SK-N-SH (cell line): Measurements from ENCODE around the gene BACE2.

Experiments
- CTCF ChIP-seq: fragments of 200-600 bp; sonication (generic); IDR thresholded peaks from 2 replicates; pipeline ENCODE4 v1.6.1; 2017; ENCODE audit warnings: antibody characterized with exemption, mild to moderate bottlenecking, moderate library complexity
- GABPA ChIP-seq: IDR thresholded peaks from 2 replicates; pipeline ENCODE4 v1.4.0; 2012; ENCODE audit warnings: low read depth, mild to moderate bottlenecking
- NRF1 ChIP-seq: IDR thresholded peaks from 2 replicates; pipeline ENCODE4 v1.6.1; 2012; ENCODE audit warnings: low read depth, mild to moderate bottlenecking, low read length
- SIN3A ChIP-seq: IDR thresholded peaks from 2 replicates; pipeline ENCODE4 v1.6.1; 2012; ENCODE audit warnings: low read depth, mild to moderate bottlenecking, low read length, moderate library complexity, borderline replicate concordance

DNA sequence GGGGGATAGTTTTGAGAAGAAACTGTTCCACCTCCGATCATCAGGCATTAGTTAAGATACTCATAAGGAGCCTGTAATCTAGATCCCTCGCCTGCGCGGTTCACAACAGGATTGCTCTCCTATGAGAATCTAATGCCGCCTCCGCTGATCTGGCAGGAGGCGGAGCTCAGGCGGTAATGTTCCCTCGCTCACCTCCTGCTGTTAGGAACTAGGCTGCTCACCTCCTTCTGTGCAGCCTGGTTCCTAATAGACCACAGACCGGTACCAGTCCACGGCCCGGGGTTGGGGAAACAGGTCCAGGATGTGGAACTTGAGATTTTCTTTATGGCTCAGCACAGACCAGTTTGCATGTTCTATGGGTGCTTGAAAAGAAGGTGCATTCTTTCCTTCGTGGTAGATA is 121.5 kb downstream of the BACE2 start:
- TF ChIP-seq NRF1 (no peak), GABPA (no peak), SIN3A (no peak), CTCF (no peak)
